ENCODE data around the gene FPR2.

Gene FPR2

GRCh38 chr19:51716925-51717324 is 44.1 kb upstream of the FPR2 start:
- no peak overlapping the region for H3K4me2 ChIP-seq (ENCODE audit: low read depth, low read length)
- no peaks in the 10 kb centered on the region for H3K79me2 ChIP-seq (ENCODE audit: low read length)
- no peak overlapping the region for H3K4me3 ChIP-seq (ENCODE audit: low read length)
- no peak for DNase-seq
- TF ChIP-seq EZH2 (optimal IDR thresholded peaks at IDR 0.05; ENCODE audit: low read depth, low read length) = no peak
- TF ChIP-seq, protein P1, sequence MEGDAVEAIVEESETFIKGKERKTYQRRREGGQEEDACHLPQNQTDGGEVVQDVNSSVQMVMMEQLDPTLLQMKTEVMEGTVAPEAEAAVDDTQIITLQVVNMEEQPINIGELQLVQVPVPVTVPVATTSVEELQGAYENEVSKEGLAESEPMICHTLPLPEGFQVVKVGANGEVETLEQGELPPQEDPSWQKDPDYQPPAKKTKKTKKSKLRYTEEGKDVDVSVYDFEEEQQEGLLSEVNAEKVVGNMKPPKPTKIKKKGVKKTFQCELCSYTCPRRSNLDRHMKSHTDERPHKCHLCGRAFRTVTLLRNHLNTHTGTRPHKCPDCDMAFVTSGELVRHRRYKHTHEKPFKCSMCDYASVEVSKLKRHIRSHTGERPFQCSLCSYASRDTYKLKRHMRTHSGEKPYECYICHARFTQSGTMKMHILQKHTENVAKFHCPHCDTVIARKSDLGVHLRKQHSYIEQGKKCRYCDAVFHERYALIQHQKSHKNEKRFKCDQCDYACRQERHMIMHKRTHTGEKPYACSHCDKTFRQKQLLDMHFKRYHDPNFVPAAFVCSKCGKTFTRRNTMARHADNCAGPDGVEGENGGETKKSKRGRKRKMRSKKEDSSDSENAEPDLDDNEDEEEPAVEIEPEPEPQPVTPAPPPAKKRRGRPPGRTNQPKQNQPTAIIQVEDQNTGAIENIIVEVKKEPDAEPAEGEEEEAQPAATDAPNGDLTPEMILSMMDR (IDR thresholded peaks at IDR 0.05; ENCODE audit: low read length) = no peak
- no peak for TF ChIP-seq EZH2phosphoT487 (IDR thresholded peaks at IDR 0.05; ENCODE audit: low read length)
- H3K9me3 ChIP-seq (replicated peaks; ENCODE audit: insufficient read depth, low read length) = no peaks in the 10 kb centered on the region
- H2AFZ ChIP-seq (ENCODE audit: low read length) = no peak overlapping the region
- H3K27me3 ChIP-seq (replicated peaks; ENCODE audit: insufficient read depth, low read length) = no peaks in the 10 kb centered on the region
- no peak overlapping the region for H3K9ac ChIP-seq (ENCODE audit: low read length)
- no peak overlapping the region for H3K27ac ChIP-seq (ENCODE audit: low read length)
- no peaks in the 10 kb centered on the region for H4K20me1 ChIP-seq (ENCODE audit: insufficient read depth, low read length)
- no peaks in the 10 kb centered on the region for H3K4me1 ChIP-seq (ENCODE audit: low read length)
- no peaks in the 10 kb centered on the region for H3K9me2 ChIP-seq (replicated peaks; ENCODE audit: insufficient read depth, low read length)
- H3F3A ChIP-seq (ENCODE audit: insufficient read depth, low read length) = no peaks in the 10 kb centered on the region
- H3K36me3 ChIP-seq (replicated peaks; ENCODE audit: insufficient read depth, low read length) = no peaks in the 10 kb centered on the region

GRCh38 chr19:51719251-51719988 is 41.6 kb upstream of the FPR2 start:
- no peak for DNase-seq
- Histone ChIP-seq H3F3A (ENCODE audit: insufficient read depth, low read length) (no peaks in the 10 kb centered on the region), H3K79me2 (ENCODE audit: low read length) (no peaks in the 10 kb centered on the region), H3K9me2 (replicated peaks; ENCODE audit: insufficient read depth, low read length) (no peaks in the 10 kb centered on the region), H3K27ac (ENCODE audit: low read length) (no peak overlapping the region), H2AFZ (ENCODE audit: low read length) (no peak overlapping the region), H3K9ac (ENCODE audit: low read length) (no peak overlapping the region), H3K4me3 (ENCODE audit: low read length) (no peak overlapping the region), H3K27me3 (replicated peaks; ENCODE audit: insufficient read depth, low read length) (no peaks in the 10 kb centered on the region), H4K20me1 (ENCODE audit: insufficient read depth, low read length) (no peaks in the 10 kb centered on the region), H3K4me2 (ENCODE audit: low read depth, low read length) (no peak overlapping the region), H3K9me3 (replicated peaks; ENCODE audit: insufficient read depth, low read length) (no peaks in the 10 kb centered on the region), H3K36me3 (replicated peaks; ENCODE audit: insufficient read depth, low read length) (no peaks in the 10 kb centered on the region), H3K4me1 (ENCODE audit: low read length) (no peaks in the 10 kb centered on the region)
- TF ChIP-seq, protein P1 (IDR thresholded peaks at IDR 0.05; ENCODE audit: low read length) = no peak
- no peak for TF ChIP-seq EZH2 (optimal IDR thresholded peaks at IDR 0.05; ENCODE audit: low read depth, low read length)
- no peak for TF ChIP-seq EZH2phosphoT487 (IDR thresholded peaks at IDR 0.05; ENCODE audit: low read length)

GRCh38 chr19:51721905-51722304 is 39.1 kb upstream of the FPR2 start:
- Histone ChIP-seq H3K4me2 (ENCODE audit: low read depth, low read length) (no peak overlapping the region), H4K20me1 (ENCODE audit: insufficient read depth, low read length) (no peaks in the 10 kb centered on the region), H3K9me2 (replicated peaks; ENCODE audit: insufficient read depth, low read length) (no peaks in the 10 kb centered on the region), H3K27ac (ENCODE audit: low read length) (no peak overlapping the region), H3K4me3 (ENCODE audit: low read length) (no peak overlapping the region), H2AFZ (ENCODE audit: low read length) (no peak overlapping the region), H3K9ac (ENCODE audit: low read length) (no peak overlapping the region), H3K36me3 (replicated peaks; ENCODE audit: insufficient read depth, low read length) (no peaks in the 10 kb centered on the region), H3K9me3 (replicated peaks; ENCODE audit: insufficient read depth, low read length) (no peaks in the 10 kb centered on the region), H3K4me1 (ENCODE audit: low read length) (no peaks in the 10 kb centered on the region), H3K27me3 (replicated peaks; ENCODE audit: insufficient read depth, low read length) (no peaks in the 10 kb centered on the region), H3F3A (ENCODE audit: insufficient read depth, low read length) (no peaks in the 10 kb centered on the region), H3K79me2 (ENCODE audit: low read length) (no peaks in the 10 kb centered on the region)
- no peak for DNase-seq
- TF ChIP-seq, protein P1 (IDR thresholded peaks at IDR 0.05; ENCODE audit: low read length) = no peak
- TF ChIP-seq EZH2 (optimal IDR thresholded peaks at IDR 0.05; ENCODE audit: low read depth, low read length) = no peak
- no peak for TF ChIP-seq EZH2phosphoT487 (IDR thresholded peaks at IDR 0.05; ENCODE audit: low read length)
